Activated naive CD4-positive, alpha-beta T cell treated with Interleukin-2 at 50 U/mL for 16 hours (primary cell): ENCODE measurements around the gene ZDHHC18.
A peak's percentile ranks its signal among the peaks of the same experiment; 100 is the strongest.

Source experiments
- DNase-seq: peaks from one replicate; pipeline ENCODE4 v3.0.0-alpha.2; 2020

The ZDHHC18 gene

GRCh38 chr1:26826261-26827105, at the start of gene ZDHHC18:
TSS of gene ZDHHC18 (plus strand) at chr1:26826688. CDS start at chr1:26826805, 117 bp downstream.
- peak; percentile 74 for DNase-seq

GRCh38 chr1:26779098-26779668, 47.3 kb upstream of the ZDHHC18 start:
- no peak for DNase-seq

- DNase-seq, result no peak
Measured at GRCh38 chr1:26780344-26780957, 46.0 kb upstream of the ZDHHC18 start.

- no peak for DNase-seq
Measured at GRCh38 chr1:26781206-26781825, 45.2 kb upstream of the ZDHHC18 start.

GRCh38 chr1:26782521-26783212, 43.8 kb upstream of the ZDHHC18 start:
- no peak for DNase-seq

GRCh38 chr1:26783646-26784022, 42.9 kb upstream of the ZDHHC18 start:
- no peak for DNase-seq

GRCh38 chr1:26784023-26784871, 42.2 kb upstream of the ZDHHC18 start:
- DNase-seq, result no peak

- no peak for DNase-seq
Measured at GRCh38 chr1:26784886-26785285, 41.6 kb upstream of the ZDHHC18 start.

GRCh38 chr1:26785611-26786436, 40.7 kb upstream of the ZDHHC18 start:
- no peak for DNase-seq

GRCh38 chr1:26786437-26787380, 39.8 kb upstream of the ZDHHC18 start:
- DNase-seq, result peak; percentile 26

GRCh38 chr1:26787381-26787705, 39.1 kb upstream of the ZDHHC18 start:
- peak; percentile 74 for DNase-seq

GRCh38 chr1:26787706-26788514, 38.6 kb upstream of the ZDHHC18 start, which contains the start of gene PIGV:
TSS of gene PIGV (plus strand) at chr1:26787950. CDS start at chr1:26790816, 2,866 bp downstream.
- DNase-seq, result peak; percentile 90

- DNase-seq, result no peak
Measured at GRCh38 chr1:26788515-26788785, 38.0 kb upstream of the ZDHHC18 start.

- peak; percentile 88 for DNase-seq
Measured at GRCh38 chr1:26788836-26789611, 37.5 kb upstream of the ZDHHC18 start.

- no peak for DNase-seq
Measured at GRCh38 chr1:26789612-26789865, 36.9 kb upstream of the ZDHHC18 start.

GRCh38 chr1:26789931-26790330, 36.6 kb upstream of the ZDHHC18 start:
- no peak for DNase-seq

- DNase-seq, result no peak
Measured at GRCh38 chr1:26790551-26790953, 35.9 kb upstream of the ZDHHC18 start.

- no peak for DNase-seq
Measured at GRCh38 chr1:26791148-26791547, 35.3 kb upstream of the ZDHHC18 start.

- DNase-seq, result no peak
Measured at GRCh38 chr1:26791626-26792025, 34.9 kb upstream of the ZDHHC18 start.
